SU-DHL-6 (cell line): Measurements from ENCODE around the gene SKA1.

Experiments used
- H2AFZ ChIP-seq: fragments of 200-600 bp; sonication (generic); 2 replicates; pipeline ENCODE4 v1.6.1; 2014; ENCODE audit warnings: low read depth, mild to moderate bottlenecking, moderate library complexity, mixed read lengths, antibody characterized with exemption, low read length; ENCODE audit not compliant: severe bottlenecking
- H3F3A ChIP-seq: fragments of 200-600 bp; shearing (Covaris generic); 2 replicates; pipeline ENCODE4 v1.6.0; 2016; ENCODE audit warnings: antibody characterized with exemption, mild to moderate bottlenecking; ENCODE audit not compliant: insufficient read depth
- H3K27ac ChIP-seq: fragments of 200-600 bp; sonication (generic); 2 replicates; pipeline ENCODE4 v1.5.1; 2016; ENCODE audit warnings: low read depth, mild to moderate bottlenecking, low read length, moderate library complexity, mixed read lengths
- H3K27me3 ChIP-seq: fragments of 200-600 bp; sonication (generic), shearing (Covaris generic); 2 replicates; pipeline ENCODE4 v1.6.0; 2014; ENCODE audit warnings: mild to moderate bottlenecking, low read length
- H3K36me3 ChIP-seq: fragments of 200-600 bp; sonication (generic); 2 replicates; pipeline ENCODE4 v1.6.1; 2014; ENCODE audit warnings: mild to moderate bottlenecking, low read length, mixed read lengths
- H3K4me2 ChIP-seq: fragments of 300-600, 200-600 bp; shearing (Covaris generic), sonication (generic); 2 replicates; pipeline ENCODE4 v1.6.0; 2014; ENCODE audit warnings: low read length, low read depth, mild to moderate bottlenecking; ENCODE audit not compliant: poor library complexity, severe bottlenecking
- H3K4me3 ChIP-seq: fragments of 200-600 bp; sonication (generic); 2 replicates; pipeline ENCODE4 v1.5.1; 2014; ENCODE audit warnings: antibody characterized with exemption, low read length, mild to moderate bottlenecking, mixed read lengths; ENCODE audit not compliant: insufficient read depth, poor library complexity, severe bottlenecking
- H3K79me2 ChIP-seq: fragments of 200-600 bp; sonication (generic); 2 replicates; pipeline ENCODE4 v1.6.1; 2014; ENCODE audit warnings: mild to moderate bottlenecking, low read length, moderate library complexity; ENCODE audit not compliant: insufficient read depth
- H3K9ac ChIP-seq: fragments of 200-600 bp; sonication (generic); 2 replicates; pipeline ENCODE4 v1.7.0; 2014; ENCODE audit warnings: mild to moderate bottlenecking, low read length
- H3K9me2 ChIP-seq: fragments of 200-600 bp; sonication (generic); replicated peaks from 2 replicates; pipeline ENCODE4 v1.6.1; 2014; ENCODE audit warnings: low read length; ENCODE audit not compliant: insufficient read depth
- H3K9me3 ChIP-seq: fragments of 200-600 bp; sonication (generic); 2 replicates; pipeline ENCODE4 v1.6.1; 2014; ENCODE audit warnings: low read length, mixed read lengths; ENCODE audit not compliant: insufficient read depth
- H4K20me1 ChIP-seq: fragments of 200-600 bp; sonication (generic); 2 replicates; pipeline ENCODE4 v1.6.1; 2014; ENCODE audit warnings: low read depth, mild to moderate bottlenecking, antibody characterized with exemption, low read length, moderate library complexity, mixed read lengths
- CTCF ChIP-seq: fragments of 200-600 bp; sonication (generic); IDR thresholded peaks from one replicate; pipeline ENCODE4 v1.5.1; 2017; ENCODE audit warnings: antibody characterized with exemption, mild to moderate bottlenecking, low read length, moderate library complexity; ENCODE audit not compliant: insufficient read depth, poor library complexity, severe bottlenecking
- EZH2phosphoT487 ChIP-seq: fragments of 200-600 bp; sonication (generic), shearing (Covaris generic); conservative IDR thresholded peaks from 2 replicates; pipeline ENCODE4 v1.6.1; 2018; ENCODE audit warnings: mild to moderate bottlenecking, antibody characterized with exemption, low read length, moderate library complexity, mixed read lengths

SKA1 gene

DNA sequence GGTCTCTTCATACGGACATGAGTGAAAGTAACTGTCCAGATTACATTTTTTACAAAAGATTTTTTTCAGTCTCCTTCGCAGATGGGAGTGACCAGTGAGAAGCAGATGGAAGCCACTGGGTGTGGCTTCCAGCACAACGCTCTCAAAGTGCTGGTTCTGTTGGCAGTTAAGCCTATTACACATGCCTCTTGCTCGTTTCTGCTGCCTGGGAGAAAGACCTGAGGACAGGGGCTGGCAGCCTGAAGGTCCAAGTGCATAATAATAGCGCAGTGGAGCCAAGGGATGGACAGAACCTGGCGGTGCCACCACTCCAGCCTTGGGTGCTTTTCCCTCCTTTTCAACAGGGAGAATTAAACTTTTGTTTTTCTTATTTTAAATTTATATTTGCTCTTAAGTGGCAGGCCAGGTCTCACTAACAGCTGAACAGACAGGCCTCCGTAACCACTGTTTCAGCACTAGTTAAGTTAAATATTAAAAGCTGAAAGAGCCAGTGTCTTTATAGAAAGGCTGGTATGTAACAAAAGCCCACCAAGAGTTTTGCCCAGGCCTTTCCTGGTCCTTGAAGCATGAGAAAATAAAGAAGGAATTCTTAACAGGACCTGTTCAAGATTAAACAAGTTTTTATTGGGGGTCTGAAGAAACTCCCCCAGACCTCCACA is 1.2 kb upstream of the SKA1 start:
- Histone ChIP-seq H2AFZ (peak overlapping the region; percentile 66), H3K79me2 (peaks cover 16% of the 10 kb centered on the region), H3F3A (no peaks in the 10 kb centered on the region), H3K36me3 (peaks cover 9% of the 10 kb centered on the region), H3K4me2 (peak overlapping the region; percentile 85), H3K4me3 (no peak overlapping the region), H4K20me1 (no peaks in the 10 kb centered on the region), H3K27me3 (no peaks in the 10 kb centered on the region), H3K9me3 (no peaks in the 10 kb centered on the region), H3K9ac (peak overlapping the region; percentile 85; the same call in 1 of the 2 replicates), H3K9me2 (no peaks in the 10 kb centered on the region), H3K27ac (no peak overlapping the region)
- TF ChIP-seq EZH2phosphoT487 = no peak
- TF ChIP-seq CTCF = no peak

GRCh38 chr18:50374220-50374752 is 560 bp upstream of the SKA1 start:
- TF ChIP-seq CTCF (no peak), EZH2phosphoT487 (no peak)
- H3K9me2 ChIP-seq = no peaks in the 10 kb centered on the region
- H3K27me3 ChIP-seq = no peaks in the 10 kb centered on the region
- peaks cover 11% of the 10 kb centered on the region for H3K36me3 ChIP-seq
- peak overlapping the region; percentile 85 for H3K9ac ChIP-seq
- no peaks in the 10 kb centered on the region for H3K9me3 ChIP-seq
- H3K27ac ChIP-seq = peak overlapping the region; percentile 28
- H2AFZ ChIP-seq = peak overlapping the region; percentile 66
- peaks cover 16% of the 10 kb centered on the region for H3K79me2 ChIP-seq
- H4K20me1 ChIP-seq = no peaks in the 10 kb centered on the region
- H3K4me3 ChIP-seq = peak overlapping the region; percentile 86
- no peaks in the 10 kb centered on the region for H3F3A ChIP-seq
- H3K4me2 ChIP-seq = peak overlapping the region; percentile 85

DNA sequence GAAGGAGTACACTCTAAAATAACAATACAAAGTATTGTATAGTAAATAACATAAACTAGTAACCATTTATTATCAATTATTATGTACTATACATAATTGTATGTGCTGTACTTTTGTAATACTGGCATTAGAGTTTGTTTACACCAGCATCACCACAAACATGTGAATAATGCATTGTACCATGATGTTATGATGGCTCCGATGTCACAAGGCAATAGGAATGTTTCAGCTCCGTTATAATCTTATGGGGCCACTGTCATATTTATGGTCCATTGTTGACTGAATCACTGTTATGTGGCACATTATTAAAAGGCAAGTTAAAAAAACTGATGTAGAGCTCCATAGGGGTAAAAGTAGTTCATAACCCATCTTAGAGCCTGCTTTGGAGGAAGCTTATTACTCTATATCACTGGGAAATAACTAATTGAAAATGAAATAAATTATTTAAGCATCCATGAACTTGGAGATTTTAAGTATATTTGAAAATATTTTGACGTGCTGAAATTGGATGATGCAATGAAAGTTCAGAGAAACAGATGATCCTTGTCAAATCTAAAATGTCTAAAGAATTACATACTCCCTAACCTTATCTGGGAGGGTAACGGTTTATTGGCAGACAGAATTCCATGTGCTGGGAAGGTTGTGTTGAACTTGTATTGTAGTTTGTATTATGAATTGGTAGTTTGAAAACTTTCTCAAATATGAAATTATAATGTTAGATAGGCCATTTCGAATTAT is 2.4 kb downstream of the SKA1 start:
- no peak overlapping the region for H3K9ac ChIP-seq
- H3K4me3 ChIP-seq = no peak overlapping the region
- H3K4me2 ChIP-seq = peak overlapping the region; percentile 85
- no peaks in the 10 kb centered on the region for H3K27me3 ChIP-seq
- H4K20me1 ChIP-seq = no peaks in the 10 kb centered on the region
- no peak for TF ChIP-seq CTCF
- no peak for TF ChIP-seq EZH2phosphoT487
- H3K9me3 ChIP-seq = no peaks in the 10 kb centered on the region
- H3K36me3 ChIP-seq = peaks cover 23% of the 10 kb centered on the region
- no peak overlapping the region for H3K27ac ChIP-seq
- H3F3A ChIP-seq = no peaks in the 10 kb centered on the region
- H3K9me2 ChIP-seq = no peaks in the 10 kb centered on the region
- no peak overlapping the region for H2AFZ ChIP-seq
- peaks cover 16% of the 10 kb centered on the region for H3K79me2 ChIP-seq
